ENCODE measurements around the gene SLC30A7.
"Not testable (repeated sequence)": the region's sequence is repeated elsewhere in the genome, so short reads cannot be mapped to it uniquely, and the experiment has no call there.

The SLC30A7 gene

DNA sequence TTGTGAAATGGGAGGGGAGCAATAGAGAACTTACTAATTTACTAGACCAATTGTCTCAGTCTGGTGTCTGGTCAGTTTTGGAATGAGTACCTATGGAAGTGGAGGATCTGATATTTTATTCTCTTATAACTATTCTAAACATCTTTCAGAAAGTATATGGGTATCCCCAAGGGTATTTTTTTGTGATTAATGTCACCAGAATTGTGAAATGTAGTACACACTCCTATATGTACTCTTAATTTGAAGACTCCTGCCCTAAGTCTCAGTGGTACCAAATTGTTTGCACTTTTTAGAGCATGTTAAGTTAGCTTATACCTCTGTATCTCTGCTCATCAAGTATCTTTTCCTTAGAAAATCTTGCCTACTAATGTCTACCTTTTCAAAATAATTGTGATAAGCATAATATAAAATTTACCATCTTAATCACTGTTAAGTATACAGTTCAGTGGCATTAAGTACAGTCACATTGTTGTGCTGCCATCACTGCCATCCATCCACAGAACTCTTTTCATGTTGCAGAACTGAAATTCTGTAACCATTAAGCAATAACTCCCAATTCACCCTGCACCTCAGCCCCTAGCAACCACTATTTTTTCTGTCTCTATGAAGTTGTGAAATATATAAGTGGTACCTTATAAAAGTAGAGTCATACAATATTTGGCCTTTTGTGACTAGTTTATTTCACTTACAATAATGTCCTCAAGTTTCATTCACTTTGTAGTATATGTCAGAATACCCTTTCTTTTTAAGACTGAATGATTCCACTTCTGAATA, 40.5 kb downstream of the SLC30A7 start:
- DNase-seq (ENCODE audit: low read depth): no peak

DNA sequence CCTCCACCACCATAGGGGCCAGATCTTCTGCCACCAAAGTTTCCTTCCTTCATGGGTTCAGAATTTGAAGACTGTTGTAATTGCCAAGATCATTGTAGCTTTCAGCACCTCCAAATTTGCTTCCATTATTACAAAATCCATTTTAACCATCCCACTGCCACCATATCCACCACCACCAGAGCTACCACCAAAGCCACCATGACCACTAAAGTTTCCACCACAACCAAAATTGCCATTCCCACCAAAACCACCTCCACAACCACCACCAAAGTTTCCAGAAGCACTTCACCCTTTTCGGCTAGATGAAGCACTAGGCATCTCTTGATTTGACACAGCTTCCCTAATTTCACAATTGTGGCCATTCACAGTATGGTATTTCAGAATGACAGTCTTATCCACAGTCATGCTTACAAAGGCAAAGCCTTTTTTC, 45.2 kb downstream of the SLC30A7 start:
- DNase-seq (ENCODE audit: low read depth): no peak

DNA sequence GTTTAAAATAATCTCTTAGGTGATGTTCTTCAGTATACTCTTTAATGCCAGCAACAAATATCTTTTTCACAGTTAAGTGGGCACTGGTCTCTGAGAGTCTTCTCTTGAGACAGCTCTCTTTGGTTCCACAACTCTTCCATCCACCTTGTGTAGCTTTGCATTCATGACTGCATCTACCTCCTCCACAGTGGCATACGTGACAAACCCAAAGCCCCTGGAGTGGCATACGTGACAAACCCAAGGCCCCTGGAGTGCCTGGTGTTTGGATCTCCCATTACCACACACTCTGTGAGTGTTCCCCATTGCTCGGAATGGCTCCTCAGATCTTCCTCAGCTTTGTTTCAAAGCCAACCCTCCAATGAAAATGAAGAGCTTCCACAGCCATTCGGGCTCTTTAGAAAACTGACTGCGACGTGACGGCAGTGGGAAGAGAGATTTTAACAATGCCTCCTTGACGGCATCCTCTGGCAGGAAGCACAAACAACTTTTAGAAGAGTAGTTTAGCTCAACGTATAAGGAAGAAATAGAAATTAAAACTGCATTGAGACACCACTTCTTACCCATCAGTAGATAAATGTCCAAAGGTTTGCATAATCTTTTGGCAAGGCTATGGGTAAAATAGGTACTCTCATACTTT, 45.8 kb downstream of the SLC30A7 start:
- DNase-seq (ENCODE audit: low read depth): no peak

DNA sequence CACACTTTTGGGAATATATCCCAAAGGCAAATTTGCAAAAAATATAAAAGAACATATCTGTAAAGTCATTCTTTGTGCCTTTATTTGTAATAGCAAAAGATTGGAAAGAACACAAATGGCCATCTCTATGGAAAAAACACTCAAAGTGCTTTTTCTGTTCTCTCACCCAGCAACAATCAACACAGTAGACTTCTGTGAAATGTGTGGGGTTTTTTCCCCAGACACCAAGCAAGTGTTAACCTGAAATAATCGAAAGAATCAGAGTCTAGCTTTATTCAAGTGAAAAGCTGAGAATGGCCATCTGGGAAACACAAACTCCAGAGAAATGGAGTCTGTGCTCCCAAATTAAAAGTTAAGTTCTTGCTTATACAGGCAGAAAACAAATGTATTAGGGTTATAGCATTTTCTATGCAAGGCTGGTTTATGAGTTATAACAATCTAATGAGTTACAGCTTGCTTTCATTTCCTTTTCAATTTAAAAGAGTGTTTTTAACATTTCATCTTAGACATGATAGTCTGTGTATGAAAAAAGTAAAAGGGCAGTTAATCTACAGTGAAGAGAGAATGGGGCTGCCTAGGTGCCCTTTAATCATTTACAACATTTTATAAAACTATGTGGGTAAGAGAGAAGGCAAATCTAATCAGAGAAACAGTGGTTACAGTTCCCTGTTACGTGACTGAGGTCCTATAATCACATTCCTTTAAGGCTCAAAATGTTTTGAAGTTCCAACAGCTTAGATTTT, 46.6 kb downstream of the SLC30A7 start:
- no peak for DNase-seq (ENCODE audit: low read depth)

DNA sequence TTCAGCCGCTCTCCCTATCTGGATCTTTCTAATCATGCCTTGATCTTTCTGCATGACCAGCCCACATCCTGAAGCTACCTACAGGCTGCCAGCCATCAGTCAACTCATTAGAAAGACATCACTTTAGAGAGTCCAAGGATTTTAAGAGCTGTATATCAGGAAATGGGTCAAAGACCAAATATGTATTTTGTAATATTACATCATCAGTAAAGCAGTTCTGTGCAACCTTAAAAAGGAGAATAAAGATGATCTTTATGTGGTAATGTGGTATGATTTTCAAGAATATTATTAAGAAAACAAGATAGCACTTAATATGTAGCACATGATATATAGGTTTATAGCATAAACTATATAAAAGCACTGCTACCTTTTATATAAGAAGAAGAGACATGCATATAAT, 47.6 kb downstream of the SLC30A7 start:
- no peak for DNase-seq (ENCODE audit: low read depth)

DNA sequence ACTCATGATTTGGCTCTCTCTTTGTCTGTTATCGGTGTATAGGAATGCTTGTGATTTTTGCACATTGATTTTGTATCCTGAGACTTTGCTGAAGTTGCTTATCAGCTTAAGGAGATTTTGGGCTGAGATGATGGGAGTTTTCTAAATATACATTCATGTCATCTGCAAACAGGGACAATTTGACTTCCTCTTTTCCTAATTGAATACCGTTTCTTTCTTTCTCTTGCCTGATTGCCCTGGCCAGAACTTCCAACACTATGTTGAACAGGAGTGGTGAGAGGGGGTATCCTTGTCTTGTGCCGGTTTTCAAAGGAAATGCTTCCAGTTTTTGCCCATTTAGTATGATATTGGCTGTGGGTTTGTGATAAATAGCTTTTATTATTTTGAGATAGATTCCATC, 50.2 kb downstream of the SLC30A7 start:
- DNase-seq (ENCODE audit: low read depth): not testable (repeated sequence)

DNA sequence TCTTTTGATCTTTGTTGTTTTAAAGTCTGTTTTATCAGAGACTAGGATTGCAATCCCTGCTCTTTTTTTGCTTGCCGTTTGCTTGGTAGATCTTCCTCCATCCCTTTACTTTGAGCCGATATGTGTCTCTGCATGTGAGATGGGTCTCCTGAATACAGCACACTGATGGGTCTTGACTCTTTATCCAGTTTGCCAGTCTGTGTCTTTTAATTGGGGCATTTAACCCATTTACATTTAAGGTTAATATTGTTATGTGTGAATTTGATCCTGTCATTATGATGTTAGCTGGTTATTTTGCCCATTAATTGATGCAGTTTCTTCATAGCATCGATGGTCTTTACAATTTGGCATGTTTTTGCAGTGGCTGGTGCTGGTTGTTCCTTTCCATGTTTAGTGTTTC, 51.9 kb downstream of the SLC30A7 start:
- DNase-seq (ENCODE audit: low read depth): not testable (repeated sequence)

DNA sequence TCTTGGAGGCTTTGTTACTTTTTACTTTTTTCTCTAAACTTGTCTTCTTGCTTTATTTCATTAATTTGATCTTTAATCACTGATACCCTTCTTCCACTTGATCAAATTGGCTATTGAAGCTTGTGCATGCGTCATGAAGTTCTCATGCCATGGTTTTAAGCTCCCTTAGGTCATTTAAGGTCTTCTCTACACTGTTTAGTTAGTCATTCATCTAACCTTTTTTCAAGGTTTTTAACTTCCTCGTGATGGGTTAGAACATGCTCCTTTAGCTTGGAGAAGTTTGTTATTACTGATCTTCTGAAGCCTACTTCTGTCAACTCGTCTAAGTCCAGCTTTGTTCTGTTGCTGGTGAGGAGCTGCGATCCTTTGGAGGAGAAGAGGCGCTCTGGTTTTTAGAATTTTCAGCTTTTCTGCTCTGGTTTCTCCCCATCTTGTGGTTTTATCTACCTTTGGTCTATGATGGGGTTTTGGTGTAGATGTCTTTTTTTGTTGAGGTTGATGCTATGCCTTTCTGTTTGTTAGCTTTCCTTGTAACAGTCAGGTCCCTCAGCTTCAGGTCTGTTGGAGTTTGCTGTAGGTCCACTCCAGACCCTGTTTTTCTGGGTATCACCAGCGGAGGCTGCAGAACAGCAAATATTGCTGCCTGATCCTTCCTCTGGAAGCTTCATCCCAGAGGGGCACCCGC, 53.0 kb downstream of the SLC30A7 start:
- not testable (repeated sequence) for DNase-seq (ENCODE audit: low read depth)

DNA sequence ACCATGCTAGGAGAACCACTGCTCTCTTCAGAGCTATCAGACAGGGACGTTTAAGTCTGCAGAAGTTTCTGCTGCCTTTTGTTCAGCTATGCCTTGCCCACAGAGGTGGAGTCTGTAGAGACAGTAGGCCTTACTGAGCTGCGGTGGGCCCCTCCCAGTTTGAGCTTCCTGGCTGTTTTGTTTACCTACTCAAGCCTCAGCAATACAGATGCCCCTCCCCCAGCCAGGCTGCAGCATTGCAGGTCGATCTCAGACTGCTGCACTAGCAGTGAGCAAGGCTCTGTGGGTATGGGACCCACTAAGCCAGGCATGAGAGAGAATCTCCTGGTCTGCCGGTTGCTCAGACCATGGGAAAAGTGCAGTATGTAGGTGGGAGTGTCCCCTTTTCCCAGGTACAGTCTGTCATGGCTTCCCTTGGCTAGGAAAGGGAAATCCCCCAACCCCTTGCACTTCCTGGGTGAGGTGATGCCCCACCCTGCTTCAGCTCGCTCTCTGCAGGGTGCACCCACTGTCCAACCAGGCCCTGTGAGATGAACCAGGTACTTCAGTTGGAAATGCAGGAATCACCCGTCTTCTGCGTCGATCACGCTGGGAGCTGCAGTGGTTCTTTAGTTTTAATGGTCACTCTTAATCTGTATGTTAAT, 53.7 kb downstream of the SLC30A7 start:
- DNase-seq (ENCODE audit: low read depth): peak; percentile 59

DNA sequence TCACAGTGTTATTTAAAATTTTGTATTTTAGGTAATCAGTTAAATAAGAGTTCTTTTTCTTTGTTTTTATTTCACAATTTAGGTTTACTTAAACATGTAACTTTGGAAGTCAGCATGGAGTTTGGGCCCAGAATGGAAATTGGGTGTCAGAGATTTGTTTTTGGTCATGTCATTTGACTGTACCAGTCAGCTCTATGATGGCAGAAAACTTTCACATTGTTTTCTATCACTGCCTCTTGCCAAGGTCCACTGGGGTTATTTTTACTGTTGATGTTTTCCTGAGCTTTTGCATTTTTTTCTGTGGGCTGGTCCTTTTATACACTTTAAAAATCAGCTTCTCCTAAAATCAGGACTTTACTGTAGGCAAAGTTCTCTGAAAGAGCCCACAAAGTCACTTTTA, 54.4 kb downstream of the SLC30A7 start:
- no peak for DNase-seq (ENCODE audit: low read depth)

DNA sequence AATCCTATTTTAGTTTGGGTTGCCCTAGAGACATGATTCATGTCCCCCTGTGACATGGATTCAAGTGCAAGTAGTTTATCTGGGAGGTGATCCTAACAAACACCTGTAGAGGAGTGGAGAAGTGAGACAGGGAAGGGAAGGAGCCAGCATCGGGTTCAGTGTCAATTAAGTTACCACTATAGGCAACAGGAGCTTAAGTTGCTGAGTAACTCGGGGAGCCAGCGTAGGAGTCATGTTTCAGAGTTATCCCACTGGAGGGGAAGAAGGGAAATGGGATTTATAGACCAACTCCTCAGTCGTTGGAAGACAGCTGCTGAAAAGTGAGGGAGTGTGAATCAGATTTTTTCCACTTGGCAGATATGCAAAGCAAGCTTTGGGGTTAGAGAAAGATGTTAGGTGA, 54.9 kb downstream of the SLC30A7 start:
- DNase-seq (ENCODE audit: low read depth): no peak

DNA sequence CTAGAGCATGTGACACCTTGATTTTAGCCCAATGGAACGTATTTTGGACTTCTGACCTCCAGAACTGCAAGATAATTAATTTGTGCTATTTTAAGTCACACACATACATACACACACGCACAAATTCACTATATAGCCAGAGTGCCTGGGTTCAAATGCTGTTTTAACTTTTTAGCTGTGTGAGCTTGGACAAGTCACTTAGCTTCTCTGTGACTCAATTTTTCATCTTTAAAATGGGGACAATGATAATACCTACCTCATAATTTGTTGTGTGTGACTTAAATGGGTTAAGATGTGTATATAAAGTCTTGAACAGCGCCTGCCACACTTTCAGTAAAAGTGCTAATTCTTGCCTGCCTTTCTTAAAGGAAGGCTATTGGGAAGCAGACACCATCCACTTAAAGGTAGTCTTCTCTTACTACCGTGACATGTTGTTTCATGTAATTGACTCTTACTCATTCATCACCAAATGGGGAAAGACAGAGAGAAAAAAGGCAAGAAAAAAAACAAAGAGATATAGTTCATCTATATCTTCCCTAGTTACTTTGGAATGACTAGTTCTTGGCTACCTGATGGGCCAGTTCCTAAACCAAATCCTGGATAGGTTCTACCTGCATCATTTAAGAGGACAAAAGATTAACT, 56.3 kb downstream of the SLC30A7 start:
- DNase-seq (ENCODE audit: low read depth): no peak

DNA sequence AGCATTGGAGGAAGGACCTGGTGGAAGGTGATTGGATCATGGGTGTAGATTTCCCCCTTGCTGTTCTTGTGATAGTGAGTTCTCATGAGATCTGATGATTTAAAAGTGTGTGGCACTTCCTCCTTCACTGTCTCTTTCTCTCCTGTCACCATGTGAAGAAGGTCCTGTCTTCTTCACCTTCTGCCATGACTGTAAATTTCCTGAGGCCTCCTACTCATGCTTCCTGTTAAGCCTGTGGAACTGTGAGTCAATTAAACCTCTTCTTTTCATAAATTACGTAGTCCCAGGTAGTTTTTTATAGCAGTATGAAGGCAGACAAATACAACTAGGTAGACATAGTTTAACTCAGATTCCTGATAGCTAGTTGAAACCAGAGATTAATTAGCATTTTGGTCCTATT, 57.1 kb downstream of the SLC30A7 start:
- not testable (repeated sequence) for DNase-seq (ENCODE audit: low read depth)

DNA sequence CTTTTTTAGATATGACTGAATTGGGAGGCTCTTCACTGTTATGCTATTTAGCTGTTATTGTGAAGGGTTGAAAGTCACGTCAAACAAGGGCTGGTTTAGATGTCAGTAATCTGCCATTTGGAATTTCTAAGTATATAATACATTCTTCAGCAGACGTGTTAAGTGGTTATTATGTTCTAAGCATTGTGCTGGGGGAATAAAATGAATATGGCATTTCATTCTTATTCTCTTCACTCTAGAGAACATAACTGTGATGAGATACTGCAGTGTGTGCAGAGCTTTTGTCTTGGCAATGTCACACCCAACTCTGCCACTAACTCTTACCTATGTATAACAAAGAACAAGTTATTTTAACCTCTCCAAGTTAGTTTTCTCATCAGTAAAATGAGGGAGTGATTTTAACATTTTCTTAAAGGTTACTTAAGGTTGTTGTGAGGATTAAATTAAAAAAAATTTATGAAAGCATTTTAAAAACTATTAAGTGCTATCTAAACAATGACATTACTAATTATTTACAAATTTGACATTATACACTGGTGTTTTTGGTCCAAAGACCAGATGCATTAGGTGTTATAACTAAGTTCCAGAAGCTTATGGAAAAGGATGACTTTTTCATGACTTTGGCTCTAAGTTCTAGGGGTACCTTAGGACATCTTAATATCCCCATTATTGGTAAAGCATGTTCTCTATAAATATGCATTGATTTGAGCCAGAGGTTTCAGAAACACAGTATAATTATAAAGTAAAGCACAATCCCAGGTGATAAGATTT, 58.3 kb downstream of the SLC30A7 start:
- DNase-seq (ENCODE audit: low read depth): no peak

DNA sequence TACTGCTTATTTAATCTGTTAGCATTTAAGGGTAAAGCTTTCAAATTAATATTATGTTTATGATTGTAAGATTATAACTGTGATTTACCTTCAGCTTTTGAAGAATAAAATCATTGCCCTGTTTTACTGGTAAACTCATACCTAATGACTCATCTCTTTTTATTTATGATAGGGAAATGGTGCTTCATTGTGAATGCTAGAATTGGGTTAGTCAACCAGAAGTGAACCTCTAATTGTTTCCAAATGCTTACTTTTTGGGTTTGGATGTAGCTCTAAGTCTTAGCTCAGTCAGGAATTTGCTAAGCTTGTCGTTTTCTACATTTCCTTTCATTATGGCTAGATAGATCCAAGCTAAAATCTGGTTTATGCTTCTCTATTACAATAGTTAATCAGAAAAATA, 59.4 kb downstream of the SLC30A7 start:
- DNase-seq (ENCODE audit: low read depth): no peak

DNA sequence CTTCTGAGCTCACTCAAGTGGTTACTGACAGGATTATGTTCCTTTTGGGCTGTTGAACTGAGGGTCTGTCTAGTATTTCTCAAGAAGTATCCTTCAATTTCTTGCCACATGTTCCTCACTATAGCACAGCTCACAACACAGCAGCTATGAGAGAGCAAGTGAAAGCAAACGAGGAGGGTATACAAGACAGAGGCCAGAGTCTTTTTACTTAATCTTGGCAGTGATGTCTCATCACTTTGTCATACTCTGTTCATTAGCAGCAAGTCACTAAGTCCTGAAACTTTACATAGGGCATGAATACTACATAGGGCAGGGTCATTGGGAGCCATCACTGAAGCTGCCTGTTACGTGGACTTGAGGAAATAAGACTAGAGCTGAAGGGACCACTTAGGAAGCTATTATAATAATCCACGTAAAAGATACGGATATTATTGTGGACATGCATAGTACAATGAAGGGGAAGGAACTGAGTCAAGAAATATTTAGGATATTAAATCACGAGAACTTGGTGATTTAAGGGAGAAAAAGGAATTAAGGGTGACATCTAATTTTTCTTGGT, 63.7 kb downstream of the SLC30A7 start:
- no peak for DNase-seq (ENCODE audit: low read depth)

DNA sequence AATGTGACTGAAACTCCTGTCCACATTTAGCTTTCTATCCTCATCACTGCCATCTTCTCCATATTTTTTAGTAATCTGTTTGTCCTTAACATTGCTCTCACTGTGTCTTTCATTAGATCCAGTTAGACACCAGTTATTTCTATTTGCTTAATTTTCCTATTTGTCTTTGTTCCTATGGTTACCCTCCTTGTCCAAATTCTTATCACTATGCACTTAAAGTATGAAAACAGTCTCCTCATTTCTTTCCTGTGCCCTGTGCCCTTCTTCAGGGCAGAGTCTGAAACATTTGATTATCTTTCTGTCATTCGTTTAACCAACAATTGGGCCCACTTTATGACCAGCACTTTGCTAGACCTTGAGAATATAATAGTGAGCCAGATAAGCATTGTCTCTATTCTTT, 64.2 kb downstream of the SLC30A7 start:
- DNase-seq (ENCODE audit: low read depth): no peak

DNA sequence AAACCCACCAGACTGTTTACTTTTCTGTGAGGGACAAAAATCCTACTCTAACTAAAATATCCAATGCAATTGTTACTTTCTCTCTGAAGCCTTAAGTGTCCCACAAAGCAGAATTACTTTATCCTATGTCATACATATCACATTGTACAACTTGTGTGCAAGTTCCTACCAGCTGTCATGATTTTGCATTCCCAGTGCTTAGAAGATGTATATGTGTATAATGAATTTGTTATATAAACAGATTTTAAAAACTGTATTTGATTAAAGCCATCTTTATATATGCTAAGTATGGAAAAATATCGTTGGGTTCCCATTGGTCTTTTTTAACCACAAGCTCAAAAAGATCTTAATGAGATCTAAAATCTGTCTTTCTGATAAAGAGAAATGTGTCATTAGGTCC, 72.7 kb downstream of the SLC30A7 start:
- no peak for DNase-seq (ENCODE audit: low read depth)

DNA sequence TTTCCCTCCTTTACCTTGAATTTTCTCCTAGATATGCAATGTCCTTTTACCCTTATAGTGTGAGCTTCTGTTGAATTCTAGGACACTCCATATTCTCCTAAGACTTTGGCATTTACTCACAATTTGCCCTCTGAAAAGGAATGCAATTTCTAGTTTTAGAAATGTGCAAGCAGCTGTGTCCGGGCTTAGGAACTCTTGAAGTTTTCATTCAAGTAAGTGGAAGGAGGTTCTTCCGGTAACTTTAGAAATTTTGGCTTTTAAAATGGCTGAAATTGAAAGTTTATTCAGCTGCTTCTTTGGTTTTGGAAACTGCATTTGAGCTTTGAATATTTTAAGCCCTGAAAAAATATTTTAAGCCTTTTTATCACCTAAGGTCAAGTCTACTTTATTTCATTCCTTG, 73.4 kb downstream of the SLC30A7 start:
- DNase-seq (ENCODE audit: low read depth): no peak

DNA sequence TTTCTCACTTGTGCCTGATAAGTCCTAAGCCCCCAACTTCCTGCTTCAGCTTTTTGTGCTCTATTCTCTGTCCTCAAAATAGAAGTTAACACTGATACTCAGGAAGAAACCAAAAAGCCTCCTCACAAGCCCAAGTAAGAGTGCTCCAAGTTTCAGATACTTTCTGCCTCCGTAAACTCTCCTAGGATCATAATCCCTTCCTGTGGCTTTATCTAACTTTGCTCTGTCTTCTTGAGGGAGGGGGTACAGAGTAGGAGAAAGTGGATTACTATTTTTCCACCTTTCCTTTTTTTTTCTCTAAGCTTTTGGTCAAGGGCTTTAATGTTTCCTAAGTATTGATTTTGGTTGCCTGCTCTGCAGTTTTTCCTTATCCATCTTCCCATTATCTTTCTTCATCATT, 75.1 kb downstream of the SLC30A7 start:
- DNase-seq (ENCODE audit: low read depth): no peak
